ENCODE data around the gene WWP2. TPM values are rescaled to one million over a fixed set of nuclear protein-coding genes. Genes with fewer than 3 reads are reported as not detected.

Gene WWP2
- total RNA-seq, 2 experiments from 2014 or later = 30.3 to 43.4 TPM

GRCh38 chr16:69771651-69771967 is 9.5 kb downstream of the WWP2 start:
- POLR2A ChIA-PET = interaction anchor here (0.6 to 3.8 kb wide), 6 partner anchors 9 to 189 kb away, joined by 3 to 16 read pairs (median 4); partner anchors contain the start of gene WWP2

GRCh38 chr16:69773260-69773947 is 11.3 kb downstream of the WWP2 start:
- peaks cover 26% of the 10 kb centered on the region for H3K4me1 ChIP-seq (ENCODE audit: insufficient read depth, low read length, poor library complexity, severe bottlenecking)
- CTCF ChIA-PET (ENCODE audit: unreplicated experiment) = interaction anchor here (0.6 to 0.9 kb wide), 2 partner anchors 11 to 28 kb away, joined by 3 read pairs; no protein-coding TSS in a partner anchor
- BruUV-seq (replicated peaks) = no TSS peak

More at GRCh38 chr16:69771651-69771967, 9.5 kb downstream of the WWP2 start:
- no peaks in the 10 kb centered on the region for H4K20me1 ChIP-seq (ENCODE audit: insufficient read depth, low read length)
- no peak for DNase-seq (ENCODE audit: low spot score)
- H3K9me2 ChIP-seq (ENCODE audit: insufficient read depth, low read length) = no peaks in the 10 kb centered on the region
- CTCF ChIA-PET (ENCODE audit: unreplicated experiment) = no interaction called here
- H3K4me1 ChIP-seq (ENCODE audit: insufficient read depth, low read length, poor library complexity, severe bottlenecking) = peaks cover 26% of the 10 kb centered on the region
- H3K4me3 ChIP-seq (ENCODE audit: low read depth, low read length, poor library complexity, severe bottlenecking) = no peak overlapping the region
- no peak overlapping the region for H3K4me2 ChIP-seq (ENCODE audit: low read length)
- H3K27ac ChIP-seq (ENCODE audit: low read depth, low read length, poor library complexity, severe bottlenecking) = no peak overlapping the region
- peaks cover 9% of the 10 kb centered on the region; the same call in 1 of the 2 replicates for H3K9me3 ChIP-seq (ENCODE audit: low read length)
- peaks cover 21% of the 10 kb centered on the region; the same call in 1 of the 2 replicates for H3K79me2 ChIP-seq (ENCODE audit: insufficient read depth, low read depth, low read length)
- H2AFZ ChIP-seq (ENCODE audit: low read length) = no peak overlapping the region
- peaks cover 31% of the 10 kb centered on the region for H3K36me3 ChIP-seq (ENCODE audit: insufficient read depth, low read length)
- intact Hi-C loops (cut with micrococcal nuclease; ENCODE audit: unreplicated experiment) = no loop called here
- no TSS peak for BruUV-seq (replicated peaks)
- TF ChIP-seq EZH2phosphoT487 (IDR thresholded peaks at IDR 0.05; ENCODE audit: borderline replicate concordance, low read depth, low read length) = no peak
- TF ChIP-seq, protein P1, sequence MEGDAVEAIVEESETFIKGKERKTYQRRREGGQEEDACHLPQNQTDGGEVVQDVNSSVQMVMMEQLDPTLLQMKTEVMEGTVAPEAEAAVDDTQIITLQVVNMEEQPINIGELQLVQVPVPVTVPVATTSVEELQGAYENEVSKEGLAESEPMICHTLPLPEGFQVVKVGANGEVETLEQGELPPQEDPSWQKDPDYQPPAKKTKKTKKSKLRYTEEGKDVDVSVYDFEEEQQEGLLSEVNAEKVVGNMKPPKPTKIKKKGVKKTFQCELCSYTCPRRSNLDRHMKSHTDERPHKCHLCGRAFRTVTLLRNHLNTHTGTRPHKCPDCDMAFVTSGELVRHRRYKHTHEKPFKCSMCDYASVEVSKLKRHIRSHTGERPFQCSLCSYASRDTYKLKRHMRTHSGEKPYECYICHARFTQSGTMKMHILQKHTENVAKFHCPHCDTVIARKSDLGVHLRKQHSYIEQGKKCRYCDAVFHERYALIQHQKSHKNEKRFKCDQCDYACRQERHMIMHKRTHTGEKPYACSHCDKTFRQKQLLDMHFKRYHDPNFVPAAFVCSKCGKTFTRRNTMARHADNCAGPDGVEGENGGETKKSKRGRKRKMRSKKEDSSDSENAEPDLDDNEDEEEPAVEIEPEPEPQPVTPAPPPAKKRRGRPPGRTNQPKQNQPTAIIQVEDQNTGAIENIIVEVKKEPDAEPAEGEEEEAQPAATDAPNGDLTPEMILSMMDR (conservative IDR thresholded peaks at IDR 0.05; ENCODE audit: low read length) = no peak

More at GRCh38 chr16:69773260-69773947, 11.3 kb downstream of the WWP2 start:
- no peak for DNase-seq (ENCODE audit: low spot score)
- POLR2A ChIA-PET = interaction anchor here (0.6 to 3.8 kb wide), 4 partner anchors 11 to 538 kb away, joined by 3 to 16 read pairs (median 4); partner anchors contain the start of gene WWP2
- Histone ChIP-seq H3K9me3 (ENCODE audit: low read length) (peaks cover 9% of the 10 kb centered on the region; the same call in 1 of the 2 replicates), H3K79me2 (ENCODE audit: insufficient read depth, low read depth, low read length) (peaks cover 21% of the 10 kb centered on the region; the same call in 1 of the 2 replicates), H3K9me2 (ENCODE audit: insufficient read depth, low read length) (no peaks in the 10 kb centered on the region), H4K20me1 (ENCODE audit: insufficient read depth, low read length) (no peaks in the 10 kb centered on the region), H3K36me3 (ENCODE audit: insufficient read depth, low read length) (peaks cover 34% of the 10 kb centered on the region), H3K27ac (ENCODE audit: low read depth, low read length, poor library complexity, severe bottlenecking) (no peak overlapping the region), H3K4me3 (ENCODE audit: low read depth, low read length, poor library complexity, severe bottlenecking) (no peak overlapping the region), H3K4me2 (ENCODE audit: low read length) (no peak overlapping the region), H2AFZ (ENCODE audit: low read length) (no peak overlapping the region)
- TF ChIP-seq EZH2phosphoT487 (IDR thresholded peaks at IDR 0.05; ENCODE audit: borderline replicate concordance, low read depth, low read length) = no peak
- TF ChIP-seq, protein P1 (conservative IDR thresholded peaks at IDR 0.05; ENCODE audit: low read length) = no peak
- intact Hi-C loops (cut with micrococcal nuclease; ENCODE audit: unreplicated experiment) = no loop called here

Data from OCI-LY7 (cell line).